Liver (tissue), 3 donors: Measurements from ENCODE around the gene CCL21.

Experiments
- GABPA ChIP-seq, 2 donors: IDR thresholded peaks in 1 of 2; conservative IDR thresholded peaks in 1 of 2; 2 replicates each; pipeline ENCODE4 v1.6.1; 2016; ENCODE audit warnings: antibody characterized with exemption in 2 of 2, mild to moderate bottlenecking in 1 of 2, moderate library complexity in 1 of 2
- JUND ChIP-seq, 2 donors: IDR thresholded peaks; 2 replicates each; pipeline ENCODE4 v1.6.1; 2016; ENCODE audit warnings: antibody characterized with exemption in 2 of 2
- RXRA ChIP-seq, 2 donors: IDR thresholded peaks; 2 replicates each; pipeline ENCODE4 v1.6.1; 2017 to 2018; ENCODE audit warnings: antibody characterized with exemption in 2 of 2, mild to moderate bottlenecking in 1 of 2
- TAF1 ChIP-seq: conservative IDR thresholded peaks from 2 replicates; pipeline ENCODE4 v1.6.1; 2016; ENCODE audit warnings: antibody characterized with exemption, mild to moderate bottlenecking
- TF ChIP-seq, protein P1 (sequence below): fragments of 150-350 bp; IDR thresholded peaks from 2 replicates; pipeline ENCODE4 v1.5.1; 2017; ENCODE audit warnings: improper control_type of control experiment, low read depth, low read length; ENCODE audit not compliant: missing input control
- TF ChIP-seq, protein P2 (sequence below): IDR thresholded peaks from 2 replicates; pipeline ENCODE4 v1.6.1; 2016; ENCODE audit warnings: antibody characterized with exemption
- TF ChIP-seq, protein P3 (sequence below): IDR thresholded peaks from 2 replicates; pipeline ENCODE4 v1.6.1; 2016; ENCODE audit warnings: antibody characterized with exemption, mild to moderate bottlenecking
- donor health status: healthy.
- donor health status: healthy.

DNA sequence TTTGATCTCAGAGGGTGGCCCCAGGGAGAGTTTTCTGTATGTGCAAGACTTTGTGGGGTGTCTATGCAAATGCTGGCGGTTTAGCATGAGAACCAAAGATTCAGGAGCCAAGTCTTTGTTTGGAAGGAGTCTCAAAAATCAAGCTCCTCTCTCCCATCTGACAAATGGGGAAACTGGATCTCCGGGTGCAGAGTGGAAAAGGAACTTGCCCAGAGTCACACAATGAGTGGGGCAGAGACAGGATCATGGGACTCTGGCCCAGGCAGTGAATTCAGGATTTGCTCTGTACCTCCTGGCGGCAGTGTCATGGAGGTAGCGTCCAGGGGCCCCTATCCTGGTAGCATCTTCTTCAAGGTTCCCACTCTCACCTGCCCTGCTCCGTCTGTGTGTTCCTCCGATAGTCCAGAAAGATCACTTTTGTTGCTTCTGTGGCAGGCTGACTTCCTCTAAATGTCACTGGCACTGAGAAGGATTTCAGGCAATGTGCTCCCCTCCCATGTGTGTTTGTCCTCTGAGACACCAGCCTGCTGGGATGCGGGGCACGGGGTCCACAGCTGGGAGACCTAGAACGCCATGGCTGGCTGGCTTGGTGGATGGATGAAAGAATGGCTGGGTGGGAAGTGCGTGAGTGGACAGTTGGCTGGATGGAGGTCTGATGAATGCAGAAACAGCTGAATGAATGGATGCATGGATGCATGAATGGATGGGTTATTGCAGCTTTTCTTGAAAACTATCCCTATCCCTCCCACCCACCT lies 22.5 kb downstream of the CCL21 start:
- TF ChIP-seq, protein P1, sequence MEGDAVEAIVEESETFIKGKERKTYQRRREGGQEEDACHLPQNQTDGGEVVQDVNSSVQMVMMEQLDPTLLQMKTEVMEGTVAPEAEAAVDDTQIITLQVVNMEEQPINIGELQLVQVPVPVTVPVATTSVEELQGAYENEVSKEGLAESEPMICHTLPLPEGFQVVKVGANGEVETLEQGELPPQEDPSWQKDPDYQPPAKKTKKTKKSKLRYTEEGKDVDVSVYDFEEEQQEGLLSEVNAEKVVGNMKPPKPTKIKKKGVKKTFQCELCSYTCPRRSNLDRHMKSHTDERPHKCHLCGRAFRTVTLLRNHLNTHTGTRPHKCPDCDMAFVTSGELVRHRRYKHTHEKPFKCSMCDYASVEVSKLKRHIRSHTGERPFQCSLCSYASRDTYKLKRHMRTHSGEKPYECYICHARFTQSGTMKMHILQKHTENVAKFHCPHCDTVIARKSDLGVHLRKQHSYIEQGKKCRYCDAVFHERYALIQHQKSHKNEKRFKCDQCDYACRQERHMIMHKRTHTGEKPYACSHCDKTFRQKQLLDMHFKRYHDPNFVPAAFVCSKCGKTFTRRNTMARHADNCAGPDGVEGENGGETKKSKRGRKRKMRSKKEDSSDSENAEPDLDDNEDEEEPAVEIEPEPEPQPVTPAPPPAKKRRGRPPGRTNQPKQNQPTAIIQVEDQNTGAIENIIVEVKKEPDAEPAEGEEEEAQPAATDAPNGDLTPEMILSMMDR, result no peak
- TF ChIP-seq, protein P2, sequence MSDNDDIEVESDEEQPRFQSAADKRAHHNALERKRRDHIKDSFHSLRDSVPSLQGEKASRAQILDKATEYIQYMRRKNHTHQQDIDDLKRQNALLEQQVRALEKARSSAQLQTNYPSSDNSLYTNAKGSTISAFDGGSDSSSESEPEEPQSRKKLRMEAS, result no peak
- TF ChIP-seq, protein P3, sequence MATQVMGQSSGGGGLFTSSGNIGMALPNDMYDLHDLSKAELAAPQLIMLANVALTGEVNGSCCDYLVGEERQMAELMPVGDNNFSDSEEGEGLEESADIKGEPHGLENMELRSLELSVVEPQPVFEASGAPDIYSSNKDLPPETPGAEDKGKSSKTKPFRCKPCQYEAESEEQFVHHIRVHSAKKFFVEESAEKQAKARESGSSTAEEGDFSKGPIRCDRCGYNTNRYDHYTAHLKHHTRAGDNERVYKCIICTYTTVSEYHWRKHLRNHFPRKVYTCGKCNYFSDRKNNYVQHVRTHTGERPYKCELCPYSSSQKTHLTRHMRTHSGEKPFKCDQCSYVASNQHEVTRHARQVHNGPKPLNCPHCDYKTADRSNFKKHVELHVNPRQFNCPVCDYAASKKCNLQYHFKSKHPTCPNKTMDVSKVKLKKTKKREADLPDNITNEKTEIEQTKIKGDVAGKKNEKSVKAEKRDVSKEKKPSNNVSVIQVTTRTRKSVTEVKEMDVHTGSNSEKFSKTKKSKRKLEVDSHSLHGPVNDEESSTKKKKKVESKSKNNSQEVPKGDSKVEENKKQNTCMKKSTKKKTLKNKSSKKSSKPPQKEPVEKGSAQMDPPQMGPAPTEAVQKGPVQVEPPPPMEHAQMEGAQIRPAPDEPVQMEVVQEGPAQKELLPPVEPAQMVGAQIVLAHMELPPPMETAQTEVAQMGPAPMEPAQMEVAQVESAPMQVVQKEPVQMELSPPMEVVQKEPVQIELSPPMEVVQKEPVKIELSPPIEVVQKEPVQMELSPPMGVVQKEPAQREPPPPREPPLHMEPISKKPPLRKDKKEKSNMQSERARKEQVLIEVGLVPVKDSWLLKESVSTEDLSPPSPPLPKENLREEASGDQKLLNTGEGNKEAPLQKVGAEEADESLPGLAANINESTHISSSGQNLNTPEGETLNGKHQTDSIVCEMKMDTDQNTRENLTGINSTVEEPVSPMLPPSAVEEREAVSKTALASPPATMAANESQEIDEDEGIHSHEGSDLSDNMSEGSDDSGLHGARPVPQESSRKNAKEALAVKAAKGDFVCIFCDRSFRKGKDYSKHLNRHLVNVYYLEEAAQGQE, result no peak
- no peak for TF ChIP-seq GABPA (IDR thresholded peaks at IDR 0.05 in 1 of 2, conservative IDR thresholded peaks at IDR 0.05 in 1 of 2)
- TF ChIP-seq RXRA (IDR thresholded peaks at IDR 0.05), result no peak
- TF ChIP-seq TAF1, result no peak
- no peak for TF ChIP-seq JUND (IDR thresholded peaks at IDR 0.05)
